Right lobe of liver (tissue), 4 donors: Measurements from ENCODE around the gene MAST4.

ENCODE experiments used
- POLR2A ChIP-seq: fragments of 450-650 bp; IDR thresholded peaks from one replicate; pipeline ENCODE4 v1.6.1; 2017; ENCODE audit warnings: antibody characterized with exemption, mild to moderate bottlenecking
- TF ChIP-seq, protein P1 (sequence below), 4 donors: fragments of 200-600 bp in 3 of 4; fragments of 450-650 bp in 1 of 4; IDR thresholded peaks; one replicate each; pipeline versions ENCODE4 v1.5.1 to v1.8.0; 2016 to 2022; ENCODE audit warnings: antibody characterized with exemption in 4 of 4, mild to moderate bottlenecking in 2 of 4
- donor health status: DM: no; HTN: no; CAD: no.
- donor health status: DM: no; HTN: no; CAD: no.
- donor health status: DM: no; HTN: yes; CAD: no.

DNA sequence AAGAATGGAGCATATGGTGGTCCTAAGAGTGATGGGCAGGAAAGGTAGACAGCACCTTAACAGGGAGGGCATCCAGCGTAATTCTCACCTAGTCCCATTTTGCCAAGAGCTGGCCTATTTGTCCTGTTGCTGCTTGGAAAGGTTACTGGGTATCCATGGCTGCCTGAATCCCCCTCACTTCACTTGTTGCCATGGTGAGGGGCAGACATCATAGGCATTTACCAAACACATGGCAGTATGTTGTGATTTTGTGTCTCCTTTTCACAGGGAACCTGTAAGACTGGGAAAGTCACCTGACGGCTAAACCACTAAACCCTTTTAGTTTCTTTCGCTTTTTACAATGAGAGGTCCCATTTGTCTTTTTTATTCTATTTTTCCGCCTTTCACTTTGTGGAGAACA is 373.3 kb downstream of the MAST4 start:
- TF ChIP-seq, protein P1, sequence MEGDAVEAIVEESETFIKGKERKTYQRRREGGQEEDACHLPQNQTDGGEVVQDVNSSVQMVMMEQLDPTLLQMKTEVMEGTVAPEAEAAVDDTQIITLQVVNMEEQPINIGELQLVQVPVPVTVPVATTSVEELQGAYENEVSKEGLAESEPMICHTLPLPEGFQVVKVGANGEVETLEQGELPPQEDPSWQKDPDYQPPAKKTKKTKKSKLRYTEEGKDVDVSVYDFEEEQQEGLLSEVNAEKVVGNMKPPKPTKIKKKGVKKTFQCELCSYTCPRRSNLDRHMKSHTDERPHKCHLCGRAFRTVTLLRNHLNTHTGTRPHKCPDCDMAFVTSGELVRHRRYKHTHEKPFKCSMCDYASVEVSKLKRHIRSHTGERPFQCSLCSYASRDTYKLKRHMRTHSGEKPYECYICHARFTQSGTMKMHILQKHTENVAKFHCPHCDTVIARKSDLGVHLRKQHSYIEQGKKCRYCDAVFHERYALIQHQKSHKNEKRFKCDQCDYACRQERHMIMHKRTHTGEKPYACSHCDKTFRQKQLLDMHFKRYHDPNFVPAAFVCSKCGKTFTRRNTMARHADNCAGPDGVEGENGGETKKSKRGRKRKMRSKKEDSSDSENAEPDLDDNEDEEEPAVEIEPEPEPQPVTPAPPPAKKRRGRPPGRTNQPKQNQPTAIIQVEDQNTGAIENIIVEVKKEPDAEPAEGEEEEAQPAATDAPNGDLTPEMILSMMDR (IDR thresholded peaks at IDR 0.05): no peak
- TF ChIP-seq POLR2A: no peak
